GM18502 (cell line): ENCODE measurements around the gene FUT4.
"Not testable (repeated sequence)": the region's sequence is repeated elsewhere in the genome, so short reads cannot be mapped to it uniquely, and the experiment has no call there.

Source experiments
- ATAC-seq: cut with Tn5 transposase; IDR thresholded peaks from one replicate; pipeline ENCODE4 v1.9.1; 2021; ENCODE audit warnings: mild to moderate bottlenecking; ENCODE audit not compliant: unreplicated experiment, poor library complexity

Gene FUT4

GRCh38 chr11:94563176-94563847 lies 19.6 kb downstream of the FUT4 start:
- ATAC-seq: no peak

GRCh38 chr11:94563848-94564467 lies 20.2 kb downstream of the FUT4 start:
- ATAC-seq: no peak

GRCh38 chr11:94567181-94567670 lies 23.5 kb downstream of the FUT4 start, which contains the start of gene PIWIL4:
Gene PIWIL4 (plus strand): TSS chr11:94567368. CDS start chr11:94567519, 151 bp downstream.
- no peak for ATAC-seq

GRCh38 chr11:94568200-94568599 lies 24.5 kb downstream of the FUT4 start:
- ATAC-seq: no peak

- ATAC-seq: no peak
Measured at GRCh38 chr11:94568717-94569116, 25.0 kb downstream of the FUT4 start.

GRCh38 chr11:94572975-94573374 lies 29.3 kb downstream of the FUT4 start:
- ATAC-seq: not testable (repeated sequence)

- no peak for ATAC-seq
Measured at GRCh38 chr11:94574193-94574961, 30.7 kb downstream of the FUT4 start.

- no peak for ATAC-seq
Measured at GRCh38 chr11:94576306-94576705, 32.6 kb downstream of the FUT4 start.

GRCh38 chr11:94577841-94578240 lies 34.1 kb downstream of the FUT4 start:
- no peak for ATAC-seq

- peak; percentile 70 for ATAC-seq
Measured at GRCh38 chr11:94581926-94582325, 38.2 kb downstream of the FUT4 start.

GRCh38 chr11:94583213-94583865 lies 39.6 kb downstream of the FUT4 start:
- ATAC-seq: no peak

GRCh38 chr11:94583866-94584500 lies 40.3 kb downstream of the FUT4 start:
- ATAC-seq: peak; percentile 56

- ATAC-seq: no peak
Measured at GRCh38 chr11:94584978-94585377, 41.3 kb downstream of the FUT4 start.

- ATAC-seq: no peak
Measured at GRCh38 chr11:94585399-94585798, 41.7 kb downstream of the FUT4 start.

- no peak for ATAC-seq
Measured at GRCh38 chr11:94586546-94586945, 42.8 kb downstream of the FUT4 start.

GRCh38 chr11:94586978-94587377 lies 43.3 kb downstream of the FUT4 start:
- no peak for ATAC-seq

GRCh38 chr11:94588366-94588942 lies 44.7 kb downstream of the FUT4 start:
- no peak for ATAC-seq

GRCh38 chr11:94590352-94591041 lies 46.8 kb downstream of the FUT4 start:
- ATAC-seq: no peak

GRCh38 chr11:94593030-94593429 lies 49.3 kb downstream of the FUT4 start:
- peak; percentile 75 for ATAC-seq
